GM12878 (cell line): ENCODE results near the gene RASD1. TPM values are rescaled to one million over a fixed set of nuclear protein-coding genes. Genes with fewer than 3 reads are reported as not detected.
"Not testable (repeated sequence)": the region's sequence is repeated elsewhere in the genome, so short reads cannot be mapped to it uniquely, and the experiment has no call there.

ENCODE experiments used
- ATAC-seq: fragments of 200-7000 bp; cut with Tn5 transposase; 3 replicates; pipeline ENCODE4 v1.9.1; 2020; ENCODE audit warnings: mild to moderate bottlenecking, moderate library complexity
- BruUV-seq: library from RNA; stranded (reverse); fragments of 400-500 nt; replicated peaks from 2 replicates; lab custom pipeline; 2021; lab: Mats Ljungman, UMichigan
- CTCF ChIA-PET: fragments of 300-600 bp; sonication (Branson Sonifier 250); formaldehyde crosslinking; extraction: SDS; loops from one replicate; lab custom pipeline; 2021; ENCODE audit warnings: inconsistent platforms; lab: Yijun Ruan, JAX
- POLR2A ChIA-PET: fragments of 350-600 bp; formaldehyde crosslinking; extraction: SDS; loops from one replicate; lab custom pipeline; 2021; ENCODE audit warnings: inconsistent platforms; lab: Charles Lee
- RAD21 ChIA-PET: fragments of 300-600 bp; sonication (Branson Sonifier 250); formaldehyde crosslinking; loops from one replicate; lab custom pipeline; 2023; ENCODE audit warnings: antibody characterized with exemption; ENCODE audit not compliant: unreplicated experiment; lab: Charles Lee
- SMC1A ChIA-PET: fragments of 300-600 bp; sonication (Branson Sonifier 250); formaldehyde crosslinking; loops from one replicate; lab custom pipeline; 2023; ENCODE audit not compliant: unreplicated experiment, uncharacterized antibody; lab: Charles Lee
- DNase-seq: peaks from one replicate; pipeline ENCODE4 v3.0.0-alpha.2; 2011; ENCODE audit warnings: low read depth, low spot score
- FAIRE-seq: peaks from 3 replicates; lab custom pipeline; 2011; peaks lifted over from hg19 to GRCh38; lab: Jason Lieb, UNC
- H2AFZ ChIP-seq: 2 replicates; pipeline ENCODE4 v1.6.0; 2011; ENCODE audit warnings: low read depth, low read length, control low read depth; ENCODE audit not compliant: control insufficient read depth
- H3K27ac ChIP-seq: 2 replicates; pipeline ENCODE4 v1.5.1; 2011; ENCODE audit warnings: control low read depth; ENCODE audit not compliant: control insufficient read depth, insufficient read depth
- H3K27me3 ChIP-seq, 2 experiments: replicated peaks in 1 of 2; 2 replicates each; pipeline versions ENCODE4 v1.6.0 to v1.6.1; 2011; ENCODE audit warnings: low read length in 1 of 2; ENCODE audit not compliant: control insufficient read depth in 2 of 2, insufficient read depth in 2 of 2
- H3K36me3 ChIP-seq, 2 experiments: 2 replicates each; pipeline ENCODE4 v1.5.1; 2011; ENCODE audit warnings: low read length in 1 of 2; ENCODE audit not compliant: control insufficient read depth in 2 of 2, insufficient read depth in 2 of 2
- H3K4me1 ChIP-seq: 2 replicates; pipeline ENCODE4 v1.6.1; 2011; ENCODE audit warnings: mild to moderate bottlenecking, low read length, moderate library complexity, mixed read lengths; ENCODE audit not compliant: control insufficient read depth, insufficient read depth
- H3K4me2 ChIP-seq: 2 replicates; pipeline ENCODE4 v1.6.0; 2011; ENCODE audit warnings: control low read depth; ENCODE audit not compliant: control insufficient read depth, insufficient read depth
- H3K4me3 ChIP-seq: fragments of 200-600 bp; sonication (generic); 2 replicates; pipeline ENCODE4 v1.5.1; 2016
- H3K79me2 ChIP-seq: 2 replicates; pipeline ENCODE4 v1.6.0; 2011; ENCODE audit warnings: low read length; ENCODE audit not compliant: control insufficient read depth, insufficient read depth
- H3K9ac ChIP-seq: 2 replicates; pipeline ENCODE4 v1.8.0; 2011; ENCODE audit warnings: low read length, control low read depth, mixed read lengths; ENCODE audit not compliant: control insufficient read depth, insufficient read depth
- H3K9me3 ChIP-seq: replicated peaks from 3 replicates; pipeline ENCODE4 v1.5.1; 2011; ENCODE audit warnings: mild to moderate bottlenecking, low read length; ENCODE audit not compliant: control insufficient read depth, insufficient read depth
- H4K20me1 ChIP-seq: 2 replicates; pipeline ENCODE4 v1.6.0; 2011; ENCODE audit not compliant: control insufficient read depth, insufficient read depth
- EED ChIP-seq: sonication (generic); IDR thresholded peaks from 2 replicates; pipeline ENCODE4 v1.6.1; 2016; ENCODE audit warnings: antibody characterized with exemption, low read depth
- GABPA ChIP-seq: IDR thresholded peaks from 2 replicates; pipeline ENCODE4 v1.6.1; 2014; ENCODE audit warnings: antibody characterized with exemption, low read depth, mild to moderate bottlenecking, inconsistent platforms
- NR2C2 ChIP-seq: IDR thresholded peaks from 2 replicates; pipeline ENCODE4 v1.6.1; 2011; ENCODE audit warnings: borderline replicate concordance, low read depth; ENCODE audit not compliant: control insufficient read depth, insufficient read length
- PRDM15 ChIP-seq: fragments of 450-650 bp; formaldehyde crosslinking; IDR thresholded peaks from 2 replicates; pipeline ENCODE4 v1.4.0; 2020; ENCODE audit warnings: mild to moderate bottlenecking, moderate library complexity
- SP1 ChIP-seq: IDR thresholded peaks from one replicate; pipeline ENCODE4 v1.6.1; 2011; ENCODE audit warnings: low read depth, low read length
- TCF3 ChIP-seq: IDR thresholded peaks from 2 replicates; pipeline ENCODE4 v1.6.1; 2012; ENCODE audit warnings: low read depth, mild to moderate bottlenecking, low read length, borderline replicate concordance; ENCODE audit not compliant: insufficient read depth
- WGBS: methylation state at CpG from one replicate; pipeline ENCODE4 v1.1.6; 2016; ENCODE audit warnings: low lambda C conversion rate; ENCODE audit not compliant: insufficient replicate concordance, insufficient coverage; ENCODE audit errors: missing lambda C conversion rate; 5-methylcytosine and 5-hydroxymethylcytosine counted together
- in situ Hi-C: fragments of 300-500 bp; cut with MboI; formaldehyde crosslinking; loops from 9 replicates; pipeline ENCODE4 v1.14.3; 2018; ENCODE audit warnings: mixed read lengths
- intact Hi-C: fragments of 100-400 bp; cut with micrococcal nuclease; formaldehyde crosslinking; loops from one replicate; pipeline ENCODE4 v1.14.2; 2022; ENCODE audit not compliant: unreplicated experiment
- polyA plus RNA-seq, 11 experiments: library from polyadenylated mRNA; depleted of rRNA in 4 of 11; unstranded in 6 of 11; stranded (reverse) in 5 of 11; fragments of >200 nt; fragmentation: Nextera tagmentation in 4 of 11; fragmentation: Illumina TruSeq in 1 of 11; extraction: Ambion mirVana in 4 of 11; extraction: Trizol in 1 of 11; gene quantifications; 1 replicate in 1 of 11; 2 replicates in 10 of 11; pipeline versions ENCODE4 v1.2.1 to v1.2.3, GENCODE V29; 2011 to 2016; ENCODE audit warnings: inconsistent platforms in 2 of 11, missing spikeins in 2 of 11, low read depth in 1 of 11
- total RNA-seq, 4 experiments: library from RNA; depleted of rRNA in 3 of 4; stranded (reverse); fragments of >200 nt in 3 of 4; fragmentation: Illumina TruSeq in 1 of 4; extraction: Trizol in 1 of 4; gene quantifications; 2 replicates each; pipeline versions ENCODE4 v1.2.1 to v1.2.3, GENCODE V29; 2013 to 2021

Gene RASD1
- total and polyA plus RNA-seq, 10 of the 15 experiments (the other 5 are each of a cell fraction or from before 2014, with no cell fraction given): 0.14 to 0.33 TPM; not detected in 8

GRCh38 chr17:17491031-17491471 lies 5.1 kb downstream of the RASD1 start (continued):
- TF ChIP-seq PRDM15 (CRISPR knock-in tag): no peak
- no peak for TF ChIP-seq SP1
- no peak for TF ChIP-seq EED

DNA sequence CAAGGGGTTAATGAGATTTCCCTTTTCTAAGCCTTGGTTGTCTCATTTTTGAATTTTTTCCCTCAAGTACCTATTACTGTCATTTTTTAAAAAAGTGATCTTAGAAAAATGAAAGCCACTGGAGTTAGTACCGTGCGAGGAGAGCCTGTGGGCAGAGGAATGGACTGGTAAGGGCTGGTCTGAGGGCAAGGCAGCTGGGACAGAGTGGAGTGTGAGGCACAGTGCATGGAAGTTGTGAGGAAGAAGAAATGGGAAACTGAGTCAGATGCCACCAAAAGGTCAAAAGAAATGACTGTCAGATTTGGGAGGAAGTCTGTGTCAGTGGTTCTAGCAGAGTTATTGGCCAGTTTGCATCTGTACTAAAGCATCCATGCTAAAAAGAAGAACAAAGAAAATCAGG lies 8.2 kb downstream of the RASD1 start:
- Histone ChIP-seq H3K4me3 (no peak overlapping the region), H3K27me3 (no peaks in the 10 kb centered on the region), H3K27ac (no peak overlapping the region), H3K79me2 (peaks cover 3% of the 10 kb centered on the region), H3K9me3 (no peaks in the 10 kb centered on the region), H2AFZ (no peak overlapping the region), H3K4me1 (no peaks in the 10 kb centered on the region), H4K20me1 (0 out of 2 replicates have a peak, but pooled peaks cover 3% of the 10 kb centered on the region), H3K9ac (no peak overlapping the region), H3K36me3 (peaks cover 7 to 9% of the 10 kb centered on the region in 2 experiments), H3K4me2 (no peak overlapping the region)
- FAIRE-seq: no peak
- POLR2A ChIA-PET: no interaction called here
- intact Hi-C loops (no loop called here), in situ Hi-C loops (no loop called here)
- WGBS: 50% methylated on average over 2 of the region's 2 CpGs
- CTCF ChIA-PET: no interaction called here
- RAD21 ChIA-PET: no interaction called here
- ATAC-seq: no peak
- TF ChIP-seq NR2C2: no peak
- no peak for TF ChIP-seq GABPA
- TF ChIP-seq TCF3: no peak
- SMC1A ChIA-PET: no interaction called here
- DNase-seq: no peak
- BruUV-seq: no TSS peak

- H3K4me1 ChIP-seq, H3K36me3 ChIP-seq, SMC1A ChIA-PET, H2AFZ ChIP-seq, H3K9ac ChIP-seq, CTCF ChIA-PET, H3K27me3 ChIP-seq, intact Hi-C loops, H3K9me3 ChIP-seq, DNase-seq, H3K27ac ChIP-seq, ATAC-seq, POLR2A ChIA-PET, H3K4me3 ChIP-seq, H4K20me1 ChIP-seq, in situ Hi-C loops, BruUV-seq, RAD21 ChIA-PET, FAIRE-seq, H3K4me2 ChIP-seq: not testable (repeated sequence)
- H3K79me2 ChIP-seq: peaks cover 11% of the 10 kb centered on the region
- WGBS: 97% methylated on average over 23 of the region's 23 CpGs
Measured at GRCh38 chr17:17486416-17486815, 9.8 kb downstream of the RASD1 start.
